ENCODE measurements around the gene JSRP1.

JSRP1 gene

GRCh38 chr19:2216361-2217225, 39.6 kb downstream of the JSRP1 start:
- Histone ChIP-seq H3K27ac (no peak overlapping the region), H3K27me3 (no peaks in the 10 kb centered on the region), H3K4me1 (ENCODE audit: control insufficient read depth in 1 of 2, insufficient read depth in 1 of 2, low read depth in 1 of 2, low read length in 1 of 2) (no peaks in the 10 kb centered on the region), H3K4me3 (ENCODE audit: low read depth in 1 of 2, low read length in 1 of 2) (no peak overlapping the region), H3K9me3 (no peaks in the 10 kb centered on the region), H3K36me3 (peaks cover 95% of the 10 kb centered on the region)
- no peak for TF ChIP-seq CTCF (IDR thresholded peaks at IDR 0.05)

GRCh38 chr19:2215281-2215751, 40.9 kb downstream of the JSRP1 start:
- Histone ChIP-seq H3K27ac (no peak overlapping the region), H3K4me3 (ENCODE audit: low read depth in 1 of 2, low read length in 1 of 2) (no peak overlapping the region), H3K4me1 (ENCODE audit: control insufficient read depth in 1 of 2, insufficient read depth in 1 of 2, low read depth in 1 of 2, low read length in 1 of 2) (no peaks in the 10 kb centered on the region), H3K9me3 (no peaks in the 10 kb centered on the region), H3K27me3 (no peaks in the 10 kb centered on the region), H3K36me3 (peaks cover 97% of the 10 kb centered on the region)
- no peak for TF ChIP-seq CTCF (IDR thresholded peaks at IDR 0.05)

GRCh38 chr19:2214251-2214650, 42.0 kb downstream of the JSRP1 start:
- no peak overlapping the region for H3K4me3 ChIP-seq (ENCODE audit: low read depth in 1 of 2, low read length in 1 of 2)
- H3K4me1 ChIP-seq (ENCODE audit: control insufficient read depth in 1 of 2, insufficient read depth in 1 of 2, low read depth in 1 of 2, low read length in 1 of 2), result no peaks in the 10 kb centered on the region
- no peaks in the 10 kb centered on the region for H3K27me3 ChIP-seq
- no peak for TF ChIP-seq CTCF (IDR thresholded peaks at IDR 0.05)
- peaks cover 96% of the 10 kb centered on the region for H3K36me3 ChIP-seq
- H3K27ac ChIP-seq, result no peak overlapping the region
- no peaks in the 10 kb centered on the region for H3K9me3 ChIP-seq

- Histone ChIP-seq H3K27me3 (no peaks in the 10 kb centered on the region), H3K36me3 (peaks cover 95% of the 10 kb centered on the region), H3K4me1 (ENCODE audit: control insufficient read depth in 1 of 2, insufficient read depth in 1 of 2, low read depth in 1 of 2, low read length in 1 of 2) (no peaks in the 10 kb centered on the region), H3K4me3 (ENCODE audit: low read depth in 1 of 2, low read length in 1 of 2) (no peak overlapping the region), H3K27ac (no peak overlapping the region), H3K9me3 (no peaks in the 10 kb centered on the region)
- TF ChIP-seq CTCF (IDR thresholded peaks at IDR 0.05), result no peak
Observed at GRCh38 chr19:2213799-2214198, 42.4 kb downstream of the JSRP1 start.

GRCh38 chr19:2212861-2213711, 43.1 kb downstream of the JSRP1 start:
- Histone ChIP-seq H3K4me3 (ENCODE audit: low read depth in 1 of 2, low read length in 1 of 2) (no peak overlapping the region), H3K9me3 (no peaks in the 10 kb centered on the region), H3K27ac (no peak overlapping the region), H3K4me1 (ENCODE audit: control insufficient read depth in 1 of 2, insufficient read depth in 1 of 2, low read depth in 1 of 2, low read length in 1 of 2) (no peaks in the 10 kb centered on the region), H3K36me3 (peaks cover 97% of the 10 kb centered on the region), H3K27me3 (no peaks in the 10 kb centered on the region)
- no peak for TF ChIP-seq CTCF (IDR thresholded peaks at IDR 0.05)

Measured in neutrophil (primary cell).